Choroid plexus epithelial cell (primary cell): ENCODE results near the gene RHOC.

Experiments
- DNase-seq: peaks from one replicate; pipeline ENCODE4 v3.0.0-alpha.2; 2010; ENCODE audit warnings: low read depth
- H3K4me3 ChIP-seq: 2 replicates; pipeline ENCODE4 v1.5.1; 2011; ENCODE audit warnings: low read depth, mild to moderate bottlenecking, control low read depth, low read length, moderate library complexity
- CTCF ChIP-seq: conservative IDR thresholded peaks from 2 replicates; pipeline ENCODE4 v1.5.1; 2011; ENCODE audit warnings: low read depth, mild to moderate bottlenecking, control low read depth, inconsistent platforms, low read length, moderate library complexity

The RHOC gene

DNA sequence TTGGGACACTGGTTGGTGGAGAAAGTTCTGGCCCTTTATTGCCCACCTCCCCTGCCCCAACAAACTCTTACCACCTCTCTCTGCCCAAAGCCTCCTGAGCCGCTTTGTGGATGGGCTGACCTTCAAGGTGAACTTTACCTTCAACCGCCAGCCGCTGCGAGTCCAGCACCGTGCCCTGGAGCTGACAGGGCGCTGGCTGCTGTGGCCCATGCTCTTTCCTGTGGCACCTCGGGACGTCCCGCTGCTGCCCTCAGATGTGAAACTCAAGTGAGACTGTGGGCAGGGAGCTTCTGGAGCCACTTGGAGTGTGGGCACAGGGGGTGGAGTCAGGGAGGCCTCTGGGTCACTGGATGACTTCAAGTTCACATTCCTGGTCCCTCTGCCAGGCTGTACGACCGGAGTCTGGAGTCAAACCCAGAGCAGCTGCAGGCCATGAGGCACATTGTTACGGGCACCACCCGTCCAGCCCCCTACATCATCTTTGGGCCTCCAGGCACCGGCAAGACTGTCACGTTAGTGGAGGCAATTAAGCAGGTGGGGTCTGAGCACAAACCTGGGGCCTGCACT is 12.5 kb downstream of the RHOC start:
- no peak overlapping the region for H3K4me3 ChIP-seq
- no peak for TF ChIP-seq CTCF
- no peak for DNase-seq

- TF ChIP-seq CTCF = no peak
- DNase-seq = no peak
These were observed 13.1 kb downstream of the RHOC start for GRCh38 chr1:112693821-112694220.

GRCh38 chr1:112692681-112693080 is 14.2 kb downstream of the RHOC start:
- H3K4me3 ChIP-seq = no peak overlapping the region

More at GRCh38 chr1:112693821-112694220, 13.1 kb downstream of the RHOC start:
- H3K4me3 ChIP-seq = no peak overlapping the region

GRCh38 chr1:112689842-112690237 is 17.1 kb downstream of the RHOC start:
- no peak for TF ChIP-seq CTCF
- no peak overlapping the region for H3K4me3 ChIP-seq
- DNase-seq = no peak

More at GRCh38 chr1:112692681-112693080, 14.2 kb downstream of the RHOC start:
- no peak for TF ChIP-seq CTCF
- no peak for DNase-seq

GRCh38 chr1:112689196-112689841 is 17.6 kb downstream of the RHOC start:
- DNase-seq = no peak
- no peak overlapping the region for H3K4me3 ChIP-seq
- no peak for TF ChIP-seq CTCF

DNA sequence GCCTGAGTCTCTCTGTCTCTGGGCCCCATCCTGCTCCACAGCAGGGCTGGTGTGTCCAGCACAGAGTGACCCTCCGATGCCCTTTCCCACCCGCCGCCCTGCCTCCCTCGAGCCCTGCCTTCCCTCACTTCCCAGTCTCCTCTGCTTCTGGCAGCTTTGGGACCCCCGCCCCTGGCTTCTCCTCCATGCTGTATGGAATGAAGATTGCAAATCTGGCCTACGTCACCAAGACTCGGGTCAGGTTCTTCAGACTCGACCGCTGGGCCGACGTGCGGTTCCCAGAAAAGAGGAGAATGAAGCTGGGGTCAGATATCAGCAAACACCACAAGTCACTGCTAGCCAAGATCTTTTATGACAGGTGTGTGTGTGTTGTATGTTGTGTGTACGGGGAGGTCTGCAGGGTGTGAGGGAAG is 18.1 kb downstream of the RHOC start:
- no peak overlapping the region for H3K4me3 ChIP-seq
- no peak for TF ChIP-seq CTCF
- peak; percentile 67 for DNase-seq
